SK-N-SH treated with all-trans-retinoic acid at 6 μM for 48 hours (cell line): ENCODE results near the gene RAB31.

Source experiments
- ESRRG ChIP-seq: fragments of 250-450 bp; sonication (Bioruptor Pico); IDR thresholded peaks from 2 replicates; pipeline ENCODE4 v1.6.1; 2021; ENCODE audit warnings: mild to moderate bottlenecking
- GLIS3 ChIP-seq: fragments of 250-450 bp; sonication (Bioruptor Pico); IDR thresholded peaks from 2 replicates; pipeline ENCODE4 v1.5.0; 2020; ENCODE audit warnings: mild to moderate bottlenecking, moderate library complexity
- OSR1 ChIP-seq: fragments of 250-450 bp; sonication (Bioruptor Pico); IDR thresholded peaks from 2 replicates; pipeline ENCODE4 v1.8.0; 2022; ENCODE audit warnings: moderate library complexity, mild to moderate bottlenecking, inconsistent platforms
- PATZ1 ChIP-seq: fragments of 250-450 bp; sonication (Bioruptor Pico); IDR thresholded peaks from 2 replicates; pipeline ENCODE4 v1.8.0; 2020; ENCODE audit warnings: mild to moderate bottlenecking, moderate library complexity, borderline replicate concordance
- RARB ChIP-seq: fragments of 250-450 bp; sonication (Bioruptor Pico); IDR thresholded peaks from 2 replicates; pipeline ENCODE4 v1.8.0; 2021; ENCODE audit warnings: mild to moderate bottlenecking, moderate library complexity
- TOX ChIP-seq: fragments of 250-450 bp; sonication (Bioruptor Pico); IDR thresholded peaks from 2 replicates; pipeline ENCODE4 v1.8.0; 2021; ENCODE audit warnings: mild to moderate bottlenecking, moderate library complexity, borderline replicate concordance
- ZFP30 ChIP-seq: fragments of 450-650 bp; formaldehyde crosslinking; IDR thresholded peaks from 2 replicates; pipeline ENCODE4 v1.5.0; 2022; ENCODE audit warnings: mild to moderate bottlenecking, moderate library complexity
- ZNF8 ChIP-seq: fragments of 450-650 bp; formaldehyde crosslinking; IDR thresholded peaks from 2 replicates; pipeline ENCODE4 v1.5.0; 2020; ENCODE audit warnings: mild to moderate bottlenecking, moderate library complexity

- no peak for TF ChIP-seq ESRRG (CRISPR knock-in tag)
- TF ChIP-seq RARB = no peak
- no peak for TF ChIP-seq TOX (CRISPR knock-in tag)
- no peak for TF ChIP-seq ZNF8 (CRISPR knock-in tag)
- no peak for TF ChIP-seq PATZ1 (CRISPR knock-in tag)
- TF ChIP-seq OSR1 (CRISPR knock-in tag) = no peak
- TF ChIP-seq GLIS3 = no peak
- TF ChIP-seq ZFP30 (CRISPR knock-in tag) = no peak
Observed at GRCh38 chr18:9665314-9665713, 42.8 kb upstream of the RAB31 start.
